ENCODE results near the gene FARS2.

DNA sequence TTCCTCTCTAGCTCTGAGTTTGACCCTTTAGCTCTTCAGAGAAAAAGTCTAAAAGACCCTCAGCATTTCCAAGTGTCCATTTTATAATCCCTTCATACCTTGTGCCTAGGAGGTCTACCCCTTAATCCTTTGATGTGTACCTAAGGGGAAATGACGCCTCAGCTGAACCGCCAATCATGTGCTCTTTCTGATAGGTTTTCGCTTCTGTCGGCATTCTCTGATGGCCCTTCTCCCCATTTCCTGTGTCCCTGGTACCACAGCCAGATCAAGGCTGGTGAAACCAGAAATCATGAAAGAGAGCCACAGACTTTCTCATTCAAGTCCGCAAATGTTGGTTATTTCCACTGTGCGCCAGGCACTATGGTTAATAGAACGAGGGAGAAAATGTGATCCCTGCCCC is 333.9 kb downstream of the FARS2 start:
- TF ChIP-seq CTCF (IDR thresholded peaks at IDR 0.05) (no peak), POLR2A (IDR thresholded peaks at IDR 0.05) (no peak)

Data from esophagus squamous epithelium (tissue), 4 donors.